ENCODE measurements around the gene CIBAR2. TPM values are rescaled to one million over a fixed set of nuclear protein-coding genes. Genes with fewer than 3 reads are reported as not detected.

Gene CIBAR2
- total RNA-seq, 1 experiment from 2014 or later, result not detected

- peaks cover 5% of the 10 kb centered on the region for H3K4me1 ChIP-seq (ENCODE audit: low read length)
- DNase-seq, result no peak
- H4K20me1 ChIP-seq (ENCODE audit: insufficient read depth, low read depth, low read length), result 0 out of 2 replicates have a peak, but pooled peaks cover 5% of the 10 kb centered on the region
- no peaks in the 10 kb centered on the region for H3K36me3 ChIP-seq (ENCODE audit: insufficient read depth, low read length)
- H3K4me3 ChIP-seq (ENCODE audit: low read length), result no peak overlapping the region
- no peaks in the 10 kb centered on the region for H3K9me2 ChIP-seq (replicated peaks; ENCODE audit: insufficient read depth, low read length)
- no peak overlapping the region for H2AFZ ChIP-seq (ENCODE audit: low read length)
- H3K27ac ChIP-seq (ENCODE audit: low read length), result no peak overlapping the region
- H3K4me2 ChIP-seq (ENCODE audit: low read depth, low read length, poor library complexity, severe bottlenecking), result no peak overlapping the region
- H3K79me2 ChIP-seq (ENCODE audit: low read length), result no peaks in the 10 kb centered on the region
- no peak overlapping the region for H3K9ac ChIP-seq (ENCODE audit: low read length)
- no peaks in the 10 kb centered on the region for H3K27me3 ChIP-seq (ENCODE audit: low read length)
- H3K9me3 ChIP-seq (ENCODE audit: low read length), result no peaks in the 10 kb centered on the region
Observed at GRCh38 chr16:85084841-85085510, 27.3 kb downstream of the CIBAR2 start.

DNA sequence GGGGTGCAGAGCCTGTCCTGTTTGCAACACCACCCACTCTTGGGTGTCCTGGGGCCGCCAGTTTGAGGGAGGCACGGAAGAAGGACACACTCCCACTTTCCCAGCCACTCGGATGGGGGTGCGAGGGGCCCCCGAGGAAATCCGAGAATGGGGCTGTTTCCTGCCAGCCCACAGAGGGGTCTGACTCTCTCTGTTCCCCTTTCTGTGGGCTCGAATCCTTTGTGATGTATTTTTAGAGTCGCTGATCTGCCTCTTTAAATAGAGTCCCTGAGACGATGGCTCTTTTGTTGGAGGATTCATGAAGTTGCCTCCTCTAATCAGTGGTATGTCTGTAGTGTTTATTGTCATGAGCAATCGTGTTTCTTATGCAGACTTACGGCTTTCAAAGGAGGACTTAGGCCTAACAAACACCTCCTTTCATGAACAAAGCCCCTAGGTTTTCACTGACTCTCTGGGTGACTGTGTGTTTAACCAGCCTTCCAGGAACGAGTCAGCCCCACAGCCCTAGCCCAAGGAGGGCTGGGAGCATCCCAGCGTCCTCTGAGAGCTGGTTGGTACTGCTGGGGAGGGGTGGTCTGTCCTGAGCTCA lies 29.1 kb downstream of the CIBAR2 start:
- no peak for DNase-seq
- Histone ChIP-seq H3K4me3 (ENCODE audit: low read length) (no peak overlapping the region), H2AFZ (ENCODE audit: low read length) (no peak overlapping the region), H3K9ac (ENCODE audit: low read length) (no peak overlapping the region), H3K4me1 (ENCODE audit: low read length) (peaks cover 5% of the 10 kb centered on the region), H3K9me2 (replicated peaks; ENCODE audit: insufficient read depth, low read length) (no peaks in the 10 kb centered on the region), H3K36me3 (ENCODE audit: insufficient read depth, low read length) (no peaks in the 10 kb centered on the region), H3K27me3 (ENCODE audit: low read length) (no peaks in the 10 kb centered on the region), H3K27ac (ENCODE audit: low read length) (no peak overlapping the region), H3K9me3 (ENCODE audit: low read length) (no peaks in the 10 kb centered on the region), H4K20me1 (ENCODE audit: insufficient read depth, low read depth, low read length) (0 out of 2 replicates have a peak, but pooled peaks cover 5% of the 10 kb centered on the region), H3K4me2 (ENCODE audit: low read depth, low read length, poor library complexity, severe bottlenecking) (no peak overlapping the region), H3K79me2 (ENCODE audit: low read length) (no peaks in the 10 kb centered on the region)

GRCh38 chr16:85082173-85083050 lies 29.9 kb downstream of the CIBAR2 start:
- Histone ChIP-seq H3K36me3 (ENCODE audit: insufficient read depth, low read length) (no peaks in the 10 kb centered on the region), H3K27me3 (ENCODE audit: low read length) (no peaks in the 10 kb centered on the region), H3K4me3 (ENCODE audit: low read length) (no peak overlapping the region), H3K9ac (ENCODE audit: low read length) (no peak overlapping the region), H3K9me2 (replicated peaks; ENCODE audit: insufficient read depth, low read length) (no peaks in the 10 kb centered on the region), H3K4me2 (ENCODE audit: low read depth, low read length, poor library complexity, severe bottlenecking) (no peak overlapping the region), H2AFZ (ENCODE audit: low read length) (no peak overlapping the region), H3K79me2 (ENCODE audit: low read length) (no peaks in the 10 kb centered on the region), H3K4me1 (ENCODE audit: low read length) (peaks cover 5% of the 10 kb centered on the region), H3K27ac (ENCODE audit: low read length) (no peak overlapping the region), H3K9me3 (ENCODE audit: low read length) (no peaks in the 10 kb centered on the region), H4K20me1 (ENCODE audit: insufficient read depth, low read depth, low read length) (0 out of 2 replicates have a peak, but pooled peaks cover 5% of the 10 kb centered on the region)
- no peak for DNase-seq

GRCh38 chr16:85081765-85082164 lies 30.5 kb downstream of the CIBAR2 start:
- Histone ChIP-seq H3K27ac (ENCODE audit: low read length) (no peak overlapping the region), H3K9me2 (replicated peaks; ENCODE audit: insufficient read depth, low read length) (no peaks in the 10 kb centered on the region), H3K79me2 (ENCODE audit: low read length) (no peaks in the 10 kb centered on the region), H3K9me3 (ENCODE audit: low read length) (no peaks in the 10 kb centered on the region), H3K4me3 (ENCODE audit: low read length) (no peak overlapping the region), H2AFZ (ENCODE audit: low read length) (no peak overlapping the region), H3K9ac (ENCODE audit: low read length) (no peak overlapping the region), H4K20me1 (ENCODE audit: insufficient read depth, low read depth, low read length) (0 out of 2 replicates have a peak, but pooled peaks cover 5% of the 10 kb centered on the region), H3K4me1 (ENCODE audit: low read length) (peaks cover 5% of the 10 kb centered on the region), H3K36me3 (ENCODE audit: insufficient read depth, low read length) (no peaks in the 10 kb centered on the region), H3K27me3 (ENCODE audit: low read length) (no peaks in the 10 kb centered on the region), H3K4me2 (ENCODE audit: low read depth, low read length, poor library complexity, severe bottlenecking) (no peak overlapping the region)
- no peak for DNase-seq

DNA sequence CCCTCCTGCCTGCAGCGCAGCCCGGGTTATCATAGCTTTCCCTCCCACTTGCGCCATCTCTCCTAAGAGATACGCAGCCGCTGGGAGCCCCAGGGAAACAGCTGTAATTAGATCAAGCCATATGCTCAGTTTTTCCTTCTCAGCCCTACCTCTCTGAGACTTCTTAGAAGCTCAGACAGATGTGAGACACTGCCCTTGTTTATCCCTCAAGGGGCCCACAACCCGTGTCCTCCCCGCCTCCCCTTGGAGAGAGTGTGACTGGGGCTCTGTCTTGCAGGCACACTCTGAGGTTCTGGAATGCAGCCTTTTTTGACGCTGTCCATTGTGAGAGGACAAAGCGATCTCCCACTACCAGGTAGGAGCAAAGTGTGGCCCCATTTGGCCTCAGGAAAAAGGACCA lies 31.2 kb downstream of the CIBAR2 start:
- H3K9me3 ChIP-seq (ENCODE audit: low read length), result no peaks in the 10 kb centered on the region
- no peaks in the 10 kb centered on the region for H3K79me2 ChIP-seq (ENCODE audit: low read length)
- H4K20me1 ChIP-seq (ENCODE audit: insufficient read depth, low read depth, low read length), result 0 out of 2 replicates have a peak, but pooled peaks cover 5% of the 10 kb centered on the region
- H3K4me1 ChIP-seq (ENCODE audit: low read length), result peaks cover 5% of the 10 kb centered on the region
- DNase-seq, result no peak
- H3K36me3 ChIP-seq (ENCODE audit: insufficient read depth, low read length), result no peaks in the 10 kb centered on the region
- no peaks in the 10 kb centered on the region for H3K27me3 ChIP-seq (ENCODE audit: low read length)
- H3K9me2 ChIP-seq (replicated peaks; ENCODE audit: insufficient read depth, low read length), result no peaks in the 10 kb centered on the region
- H3K27ac ChIP-seq (ENCODE audit: low read length), result no peak overlapping the region
- H3K4me2 ChIP-seq (ENCODE audit: low read depth, low read length, poor library complexity, severe bottlenecking), result no peak overlapping the region
- H2AFZ ChIP-seq (ENCODE audit: low read length), result no peak overlapping the region
- H3K9ac ChIP-seq (ENCODE audit: low read length), result no peak overlapping the region
- no peak overlapping the region for H3K4me3 ChIP-seq (ENCODE audit: low read length)

DNA sequence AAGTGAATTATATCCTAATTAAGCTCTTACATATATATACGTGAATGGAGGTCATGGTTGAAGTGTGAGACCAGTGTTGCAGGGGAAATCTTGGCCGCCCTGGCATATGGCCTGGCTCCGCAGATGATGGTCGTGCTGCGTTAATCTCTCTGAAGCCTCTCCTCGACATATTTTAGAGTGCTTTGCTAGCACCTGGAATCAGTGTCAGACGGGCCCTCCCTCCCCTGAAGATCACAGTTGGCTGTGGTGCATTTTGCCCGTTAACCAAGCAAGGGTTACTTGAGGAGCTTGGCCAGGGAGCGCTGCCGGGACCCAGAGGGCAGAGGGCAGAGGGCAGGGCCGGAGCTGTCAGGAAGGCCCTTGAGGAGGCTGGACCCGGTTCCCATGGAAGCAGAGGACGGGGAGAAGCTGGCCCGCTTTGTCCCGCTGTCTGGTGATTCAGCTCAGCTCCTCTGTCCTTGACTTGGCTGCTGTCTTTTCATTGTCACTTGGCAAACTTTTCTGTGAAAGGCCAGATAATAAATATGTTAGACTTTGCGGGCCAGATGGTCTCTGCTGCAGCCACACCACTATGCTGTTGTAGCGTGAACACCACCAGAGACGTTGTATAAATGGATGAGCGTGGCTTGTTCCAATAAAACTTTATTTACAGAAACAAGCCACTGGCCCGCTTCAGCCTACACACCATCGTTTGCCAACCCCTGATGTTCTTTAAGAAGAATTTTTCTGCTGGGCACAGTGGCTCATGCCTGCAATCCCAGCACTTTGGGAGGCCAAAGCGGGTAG lies 32.3 kb downstream of the CIBAR2 start:
- Histone ChIP-seq H3K27ac (ENCODE audit: low read length) (no peak overlapping the region), H3K79me2 (ENCODE audit: low read length) (no peaks in the 10 kb centered on the region), H3K4me2 (ENCODE audit: low read depth, low read length, poor library complexity, severe bottlenecking) (no peak overlapping the region), H2AFZ (ENCODE audit: low read length) (no peak overlapping the region), H3K4me1 (ENCODE audit: low read length) (peaks cover 5% of the 10 kb centered on the region), H3K9me3 (ENCODE audit: low read length) (no peaks in the 10 kb centered on the region), H3K9me2 (replicated peaks; ENCODE audit: insufficient read depth, low read length) (no peaks in the 10 kb centered on the region), H3K27me3 (ENCODE audit: low read length) (no peaks in the 10 kb centered on the region), H4K20me1 (ENCODE audit: insufficient read depth, low read depth, low read length) (0 out of 2 replicates have a peak, but pooled peaks cover 5% of the 10 kb centered on the region), H3K4me3 (ENCODE audit: low read length) (no peak overlapping the region), H3K9ac (ENCODE audit: low read length) (no peak overlapping the region), H3K36me3 (ENCODE audit: insufficient read depth, low read length) (no peaks in the 10 kb centered on the region)
- no peak for DNase-seq

- H3K27me3 ChIP-seq (ENCODE audit: low read length), result no peaks in the 10 kb centered on the region
- H3K79me2 ChIP-seq (ENCODE audit: low read length), result no peaks in the 10 kb centered on the region
- H3K9ac ChIP-seq (ENCODE audit: low read length), result no peak overlapping the region
- H3K4me1 ChIP-seq (ENCODE audit: low read length), result peaks cover 5% of the 10 kb centered on the region
- no peak overlapping the region for H3K4me2 ChIP-seq (ENCODE audit: low read depth, low read length, poor library complexity, severe bottlenecking)
- no peaks in the 10 kb centered on the region for H3K36me3 ChIP-seq (ENCODE audit: insufficient read depth, low read length)
- H3K9me2 ChIP-seq (replicated peaks; ENCODE audit: insufficient read depth, low read length), result no peaks in the 10 kb centered on the region
- no peak overlapping the region for H3K4me3 ChIP-seq (ENCODE audit: low read length)
- 0 out of 2 replicates have a peak, but pooled peaks cover 5% of the 10 kb centered on the region for H4K20me1 ChIP-seq (ENCODE audit: insufficient read depth, low read depth, low read length)
- H3K9me3 ChIP-seq (ENCODE audit: low read length), result no peaks in the 10 kb centered on the region
- H2AFZ ChIP-seq (ENCODE audit: low read length), result no peak overlapping the region
- H3K27ac ChIP-seq (ENCODE audit: low read length), result no peak overlapping the region
- DNase-seq, result no peak
Observed at GRCh38 chr16:85078952-85079351, 33.3 kb downstream of the CIBAR2 start.
